ENCODE measurements around the gene DACH1. TPM values are rescaled to one million over a fixed set of nuclear protein-coding genes. Genes with fewer than 3 reads are reported as not detected.

DACH1 gene
- total and polyA plus RNA-seq, 2 of the 8 experiments (the other 6 are each of a cell fraction or from before 2014, with no cell fraction given) = 0.12 to 0.67 TPM

DNA sequence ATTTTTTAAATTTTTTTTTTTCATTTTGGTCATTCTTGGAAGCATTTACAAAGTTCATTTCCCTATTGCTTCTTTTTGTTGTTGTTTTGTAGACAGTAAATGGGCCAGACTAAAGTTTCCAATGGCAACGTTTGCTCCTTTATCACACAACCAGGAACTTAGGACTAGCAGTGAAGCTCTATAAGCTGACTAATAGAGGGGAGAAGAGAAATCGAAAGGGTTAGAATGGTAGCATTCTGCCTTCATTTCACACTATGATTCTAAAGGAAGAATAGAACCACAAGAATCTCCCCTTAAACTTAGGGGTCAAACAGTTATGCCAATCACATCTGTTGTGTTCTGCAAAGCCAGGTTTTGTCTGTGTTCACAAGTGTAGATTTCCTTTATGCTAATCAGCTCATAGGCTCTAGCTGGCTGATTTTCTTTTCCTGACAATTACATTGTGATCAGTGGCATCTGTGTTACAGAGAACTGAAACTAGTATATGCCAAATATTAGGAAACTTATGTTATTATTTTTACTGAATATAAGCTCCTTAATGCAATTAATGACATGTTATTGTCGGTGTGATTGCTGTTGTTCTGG is 467.3 kb downstream of the DACH1 start:
- WGBS, 2 experiments (ENCODE audit: extremely low coverage in 1 of 2, insufficient coverage in 1 of 2, insufficient read length in 1 of 2, insufficient replicate concordance in 2 of 2, low coverage in 1 of 2, low lambda C conversion rate in 2 of 2, missing lambda C conversion rate in 1 of 2) = 79% methylated on average over 3 of the region's 3 CpGs; no CpG with 5 or more reads in 1 of the 2 experiments
- CTCF ChIA-PET (ENCODE audit: partially characterized antibody) = interaction anchor here (1.4 kb wide), 1 partner anchor 19 kb away, joined by 5 read pairs; no protein-coding TSS in a partner anchor
- Histone ChIP-seq H3K4me1 (replicated peaks in 1 of 4; ENCODE audit: control insufficient read depth in 3 of 4, insufficient read depth in 4 of 4, low read length in 3 of 4) (0 out of 7 replicates have a peak, but pooled peaks cover 0 to 3% (median 0%) of the 10 kb centered on the region in 4 experiments), H3K79me2 (ENCODE audit: control insufficient read depth in 1 of 2, insufficient read depth in 2 of 2, low read length in 2 of 2) (no peaks in the 10 kb centered on the region), H3K18ac (ENCODE audit: extremely low read depth, low read length) (no peak overlapping the region), H3K14ac (ENCODE audit: insufficient read length) (no peak overlapping the region), H3K23me2 (ENCODE audit: low read depth, low read length) (no peaks in the 10 kb centered on the region), H2BK5ac (ENCODE audit: low read depth, low read length) (no peak overlapping the region), H4K8ac (ENCODE audit: extremely low read depth, insufficient read depth, low read length) (no peak overlapping the region), H2AK5ac (ENCODE audit: low read depth, low read length) (no peak overlapping the region), H2BK120ac (replicated peaks; ENCODE audit: low read depth, low read length) (no peak overlapping the region), H3K56ac (replicated peaks; ENCODE audit: insufficient read length, low read depth, low read length) (no peak overlapping the region), H4K91ac (replicated peaks; ENCODE audit: insufficient read length, low read length) (no peak overlapping the region), H2BK12ac (ENCODE audit: low read depth, low read length) (no peak overlapping the region), H4K20me1 (replicated peaks in 1 of 2; ENCODE audit: control insufficient read depth in 1 of 2, insufficient read depth in 2 of 2, low read length in 2 of 2) (no peaks in the 10 kb centered on the region), H3K36me3 (ENCODE audit: control insufficient read depth in 2 of 4, insufficient read depth in 4 of 4, low read length in 3 of 4) (no peaks in the 10 kb centered on the region), H3K4me2 (ENCODE audit: insufficient read depth in 1 of 2, low read depth in 2 of 2, low read length in 2 of 2) (no peak overlapping the region), H3K4me3 (ENCODE audit: extremely low read depth in 1 of 4, insufficient read depth in 2 of 4, low read depth in 3 of 4, low read length in 4 of 4) (no peak overlapping the region), H3K9ac (replicated peaks in 1 of 4; ENCODE audit: extremely low read depth in 1 of 4, low read depth in 3 of 4, low read length in 3 of 4) (no peak overlapping the region), H2BK20ac (ENCODE audit: low read length) (no peak overlapping the region), H3K4ac (replicated peaks; ENCODE audit: insufficient read length, low read depth, low read length) (no peak overlapping the region), H2AFZ (ENCODE audit: low read length) (no peak overlapping the region), H3K79me1 (ENCODE audit: low read depth, low read length) (no peaks in the 10 kb centered on the region), H3K27ac (ENCODE audit: low read depth, low read length) (no peak overlapping the region), H2BK15ac (ENCODE audit: low read length) (no peak overlapping the region), H4K5ac (ENCODE audit: insufficient read length, low read depth, low read length) (no peak overlapping the region), H3K23ac (ENCODE audit: insufficient read length) (no peak overlapping the region), H3K27me3 (replicated peaks in 1 of 4; ENCODE audit: control insufficient read depth in 3 of 4, extremely low read depth in 1 of 4, insufficient read depth in 3 of 4, low read length in 3 of 4) (no peaks in the 10 kb centered on the region), H3K9me3 (ENCODE audit: insufficient read depth in 2 of 2, low read depth in 1 of 2, low read length in 1 of 2) (no peaks in the 10 kb centered on the region)
- POLR2A ChIA-PET (ENCODE audit: partially characterized antibody) = interaction anchor here (0.7 kb wide), 1 partner anchor 457 kb away, joined by 3 read pairs; no protein-coding TSS in a partner anchor
- FAIRE-seq (no peak), DNase-seq (ENCODE audit: low read depth in 1 of 2, low spot score in 2 of 2) (no peak)
- TF ChIP-seq TBP (IDR thresholded peaks at IDR 0.05; ENCODE audit: low read depth, low read length) (no peak), CBX5 (IDR thresholded peaks at IDR 0.05; ENCODE audit: low read depth, low read length) (no peak), FOSL1 (IDR thresholded peaks at IDR 0.05; ENCODE audit: insufficient read depth, low read depth, low read length) (no peak), CREB1 (IDR thresholded peaks at IDR 0.05) (no peak), POLR2A (IDR thresholded peaks at IDR 0.05; ENCODE audit: control extremely low read depth in 1 of 2, low read depth in 2 of 2, low read length in 2 of 2) (no peak), TEAD4 (IDR thresholded peaks at IDR 0.05; ENCODE audit: low read depth, low read length) (no peak), TAF1 (IDR thresholded peaks at IDR 0.05; ENCODE audit: low read depth, low read length) (no peak), NANOG (IDR thresholded peaks at IDR 0.05; ENCODE audit: insufficient read depth, low read depth, low read length, poor library complexity, severe bottlenecking) (no peak)
- TF ChIP-seq, protein P1, sequence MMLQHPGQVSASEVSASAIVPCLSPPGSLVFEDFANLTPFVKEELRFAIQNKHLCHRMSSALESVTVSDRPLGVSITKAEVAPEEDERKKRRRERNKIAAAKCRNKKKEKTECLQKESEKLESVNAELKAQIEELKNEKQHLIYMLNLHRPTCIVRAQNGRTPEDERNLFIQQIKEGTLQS (IDR thresholded peaks at IDR 0.05; ENCODE audit: insufficient read depth, low read depth, low read length) = no peak

All from H1 (cell line).